GM12873 (cell line): ENCODE data around the gene NDUFA13.

Experiments
- CTCF ChIP-seq: IDR thresholded peaks from 2 replicates; pipeline ENCODE4 v1.5.1; 2012; ENCODE audit warnings: low read depth, mild to moderate bottlenecking, moderate library complexity, low read length, control low read depth; ENCODE audit not compliant: insufficient read depth; ENCODE audit errors: missing control alignments

NDUFA13 gene

GRCh38 chr19:19528721-19529490, 12.9 kb downstream of the NDUFA13 start, which contains the start of gene YJEFN3:
Gene YJEFN3, plus strand, starts transcription at chr19:19528911. Its CDS starts 22 bp downstream, at chr19:19528933.
- no peak for TF ChIP-seq CTCF

- no peak for TF ChIP-seq CTCF
Measured at GRCh38 chr19:19529783-19530422, 13.9 kb downstream of the NDUFA13 start.

- no peak for TF ChIP-seq CTCF
Measured at GRCh38 chr19:19530423-19530804, 14.4 kb downstream of the NDUFA13 start.

GRCh38 chr19:19530889-19531288, 14.9 kb downstream of the NDUFA13 start:
- no peak for TF ChIP-seq CTCF

- peak; percentile 97 for TF ChIP-seq CTCF
Measured at GRCh38 chr19:19531951-19532805, 16.2 kb downstream of the NDUFA13 start.

- TF ChIP-seq CTCF, result no peak
Measured at GRCh38 chr19:19532806-19533701, 17.0 kb downstream of the NDUFA13 start.
